Activated CD8-positive, alpha-beta memory T cell treated with anti-CD3 and anti-CD28 coated beads for 4 hours (primary cell): ENCODE measurements around the gene PAPSS2.
"Not testable (repeated sequence)": the region's sequence is repeated elsewhere in the genome, so short reads cannot be mapped to it uniquely, and the experiment has no call there.

ENCODE experiments used
- DNase-seq, 2 donors: peaks; one replicate each; pipeline ENCODE4 v3.0.0-alpha.2; 2020; ENCODE audit warnings: low read depth in 2 of 2

The PAPSS2 gene

DNA sequence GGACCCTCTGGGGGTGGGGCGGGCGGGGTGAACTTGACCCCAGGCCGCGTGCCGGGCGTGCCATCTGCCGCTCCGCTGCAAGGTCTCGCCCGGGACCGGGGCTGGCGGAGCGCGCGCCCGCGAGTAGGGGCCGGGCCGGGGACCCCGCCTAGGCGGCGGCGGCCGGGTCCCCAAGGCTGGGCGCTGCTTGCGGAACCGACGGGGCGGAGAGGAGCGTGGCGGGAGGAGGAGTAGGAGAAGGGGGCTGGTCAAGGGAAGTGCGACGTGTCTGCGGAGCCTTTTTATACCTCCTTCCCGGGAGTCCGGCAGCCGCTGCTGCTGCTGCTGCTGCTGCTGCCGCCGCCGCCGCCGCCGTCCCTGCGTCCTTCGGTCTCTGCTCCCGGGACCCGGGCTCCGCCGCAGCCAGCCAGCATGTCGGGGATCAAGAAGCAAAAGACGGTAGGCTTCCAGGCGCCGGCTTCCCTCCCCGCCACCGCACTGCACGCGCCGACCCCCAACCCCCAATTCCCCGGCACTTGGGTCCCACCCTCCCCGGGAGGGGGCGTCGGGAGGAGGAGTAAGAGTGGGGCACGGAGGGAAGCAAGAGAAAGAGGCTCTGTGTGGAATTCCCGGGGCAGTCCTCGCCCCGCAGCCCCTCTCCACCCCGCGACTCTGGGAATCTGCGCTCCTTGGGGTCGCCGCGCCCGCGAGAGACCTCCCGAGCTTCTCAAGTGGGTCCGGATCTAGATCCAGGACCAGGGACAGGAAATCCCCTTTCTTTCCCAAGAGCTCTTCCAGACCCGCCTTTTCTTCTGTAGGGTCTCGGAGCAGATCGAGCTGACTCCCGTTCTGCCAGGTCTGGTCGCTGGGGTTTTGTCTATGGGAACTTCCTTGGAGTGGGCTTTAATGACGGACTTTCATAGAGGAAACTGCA, at the start of gene PAPSS2:
PAPSS2 (plus strand) TSS at position 308 of the 913 bp plus-strand sequence; CDS start at position 412, 104 bp downstream.
- no peak for DNase-seq

GRCh38 chr10:87611341-87611740, 48.3 kb upstream of the PAPSS2 start:
- not testable (repeated sequence) for DNase-seq

- no peak for DNase-seq
Observed at GRCh38 chr10:87612115-87612514, 47.6 kb upstream of the PAPSS2 start.

DNA sequence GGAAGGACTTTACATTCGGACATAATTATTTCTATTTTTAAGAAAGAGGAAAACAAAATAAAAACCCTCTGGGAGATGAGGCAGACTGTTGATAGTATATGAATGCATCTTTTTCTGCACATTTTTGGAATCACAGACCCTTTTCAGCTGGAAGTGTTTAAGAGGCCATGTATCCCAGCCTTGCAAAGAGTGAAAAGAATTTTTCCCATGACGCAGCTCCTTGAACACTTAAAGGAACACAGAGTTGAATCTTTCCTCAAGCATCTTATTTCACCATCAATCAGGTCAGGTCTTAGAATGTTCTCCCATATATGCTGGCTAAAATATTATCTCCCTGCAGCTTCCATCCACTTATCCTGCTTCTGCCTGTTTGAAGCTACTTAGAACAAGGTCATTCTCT, 45.9 kb upstream of the PAPSS2 start:
- no peak for DNase-seq

- DNase-seq, result no peak
Observed at GRCh38 chr10:87615856-87616255, 43.8 kb upstream of the PAPSS2 start.

- DNase-seq, result no peak
Observed at GRCh38 chr10:87617503-87617902, 42.2 kb upstream of the PAPSS2 start.

DNA sequence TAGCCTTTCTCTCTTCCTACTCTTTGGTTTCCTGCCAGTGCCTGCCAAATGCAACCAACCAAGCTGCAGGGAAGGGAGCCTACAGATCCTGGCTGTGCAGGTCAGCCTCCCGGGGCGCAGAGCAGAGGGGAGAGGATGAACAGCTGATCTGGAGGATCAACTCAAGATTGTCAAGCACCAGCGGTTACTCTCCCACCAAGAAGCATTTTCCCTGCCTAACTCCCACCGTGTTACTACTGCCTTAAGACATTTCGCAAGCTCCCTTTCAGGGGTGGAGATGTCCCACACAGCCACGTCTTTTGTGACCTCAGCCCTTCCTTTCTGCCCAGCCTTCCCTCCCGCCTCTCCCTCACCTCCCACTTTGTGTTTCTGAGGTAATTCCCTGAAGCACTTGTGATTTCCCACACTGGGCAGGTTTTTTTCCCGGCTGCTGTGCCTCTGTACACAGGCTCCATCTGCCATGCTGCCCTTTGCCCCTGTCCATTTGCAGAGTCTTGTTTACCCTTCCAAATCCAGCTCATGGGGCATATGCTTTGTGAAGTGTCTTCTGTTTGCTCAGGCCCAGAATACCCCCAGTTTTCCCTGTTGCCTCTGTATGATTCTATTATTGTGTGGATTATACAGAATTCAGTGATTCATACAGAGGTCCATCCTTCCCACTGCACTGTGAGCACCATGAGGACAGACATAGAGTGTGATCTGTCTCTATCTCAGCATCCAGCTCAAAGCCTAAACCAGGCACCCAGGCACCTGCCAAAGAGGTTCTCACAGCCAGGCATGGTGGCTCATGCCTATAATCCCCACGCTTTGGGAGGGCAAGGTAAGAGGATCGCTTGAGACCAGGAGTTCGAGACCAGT, 40.9 kb upstream of the PAPSS2 start:
- no peak for DNase-seq

DNA sequence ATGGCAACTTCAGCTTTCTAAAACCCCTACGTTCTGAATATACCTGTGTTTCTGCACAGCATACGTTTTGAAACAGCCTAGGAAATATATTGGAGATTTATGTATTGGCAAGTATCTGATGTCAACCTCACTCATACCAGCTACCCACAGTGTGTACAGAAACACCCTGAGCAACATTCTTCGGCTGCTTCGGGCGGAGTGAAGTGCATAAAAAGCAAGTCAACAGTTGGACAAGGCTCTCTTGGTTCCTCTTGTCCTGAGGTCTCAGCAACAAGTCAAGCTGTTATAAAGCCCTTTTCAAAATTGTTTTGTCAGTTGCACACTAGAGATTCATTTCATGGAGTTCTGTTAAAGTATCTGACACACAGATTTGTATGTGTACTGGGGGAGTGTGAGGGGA, 40.0 kb upstream of the PAPSS2 start:
- no peak for DNase-seq

- DNase-seq, result not testable (repeated sequence)
Observed at GRCh38 chr10:87621440-87621839, 38.2 kb upstream of the PAPSS2 start.

GRCh38 chr10:87622314-87623004, 37.2 kb upstream of the PAPSS2 start:
- DNase-seq, result no peak

DNA sequence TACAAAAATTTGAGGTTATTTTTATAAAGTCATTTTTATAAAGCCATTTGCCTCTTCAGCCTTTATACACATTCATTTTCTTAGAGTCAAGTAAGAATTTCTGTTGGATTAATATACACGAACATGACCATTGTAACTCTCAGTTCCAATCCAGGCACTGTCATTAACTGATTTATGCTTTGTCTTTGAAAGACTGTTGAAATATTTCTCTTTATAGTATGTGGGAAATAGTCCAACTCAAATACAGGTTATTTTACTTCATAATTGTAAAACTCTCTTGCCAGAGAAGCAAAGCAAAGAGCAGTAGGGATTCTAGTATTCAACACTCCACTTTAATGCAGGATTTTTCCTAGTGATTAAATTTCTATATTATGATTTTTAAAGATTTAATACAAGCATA, 36.5 kb upstream of the PAPSS2 start:
- no peak for DNase-seq

DNA sequence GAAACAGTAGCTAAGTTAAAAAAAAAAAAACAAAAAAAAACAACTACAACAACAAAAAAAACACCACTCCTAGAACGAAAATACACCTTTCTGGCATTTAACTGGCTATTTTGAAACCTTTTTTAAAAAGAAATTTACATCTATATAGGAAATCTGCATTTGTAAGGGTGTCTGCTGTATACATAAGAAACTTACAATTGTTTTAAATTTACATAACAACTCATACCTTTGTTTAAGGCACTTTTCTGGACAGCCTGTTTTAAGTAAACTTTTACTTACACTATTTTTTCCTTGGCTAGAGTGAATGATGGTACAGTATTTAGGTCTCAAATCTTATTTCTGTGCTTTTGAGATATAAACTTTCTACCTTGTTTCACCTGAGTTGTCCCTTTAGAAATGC, 34.0 kb upstream of the PAPSS2 start:
- no peak for DNase-seq

DNA sequence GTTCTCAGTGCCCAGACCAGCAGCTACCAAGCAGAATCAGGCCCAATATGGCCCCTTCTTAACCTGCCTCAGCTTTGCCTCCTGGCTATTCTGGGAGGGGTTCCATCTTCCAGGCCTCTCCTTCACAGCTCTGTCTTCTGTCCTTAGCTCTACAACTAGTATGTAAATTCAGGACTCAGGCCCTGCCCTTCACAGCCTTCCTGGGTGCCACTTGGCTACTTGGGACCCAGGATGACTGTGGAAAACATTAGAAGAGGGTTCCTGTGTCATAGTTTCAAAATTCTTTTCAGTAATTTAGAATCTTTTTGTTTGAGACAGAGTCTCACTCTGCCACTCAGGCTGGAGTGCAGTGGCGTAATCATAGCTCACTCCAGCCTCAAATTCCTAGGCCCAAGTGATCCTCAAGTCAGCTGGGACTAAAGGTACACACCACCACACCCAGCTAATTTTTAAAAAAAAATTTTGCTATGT, 33.2 kb upstream of the PAPSS2 start:
- no peak for DNase-seq

DNA sequence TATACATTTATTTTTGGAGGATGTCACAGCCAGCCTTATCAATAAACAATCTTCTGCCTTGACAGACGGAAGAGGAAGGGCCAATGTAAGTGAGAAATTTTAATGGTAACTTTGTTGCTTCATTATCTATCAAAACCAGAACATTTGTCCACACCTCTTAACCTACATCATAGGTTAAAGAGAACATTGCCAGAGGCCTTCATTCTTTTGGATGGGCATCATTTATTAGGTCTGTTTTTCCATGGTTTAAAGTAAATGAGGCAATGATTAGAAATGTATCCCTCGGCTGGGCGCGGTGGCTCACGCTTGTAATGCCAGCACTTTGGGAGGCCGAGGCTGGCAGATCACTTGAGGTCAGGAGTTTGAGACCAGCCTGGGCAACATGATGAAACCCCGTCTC, 29.5 kb upstream of the PAPSS2 start:
- DNase-seq, result no peak

- no peak for DNase-seq
Observed at GRCh38 chr10:87632454-87632853, 27.2 kb upstream of the PAPSS2 start.

DNA sequence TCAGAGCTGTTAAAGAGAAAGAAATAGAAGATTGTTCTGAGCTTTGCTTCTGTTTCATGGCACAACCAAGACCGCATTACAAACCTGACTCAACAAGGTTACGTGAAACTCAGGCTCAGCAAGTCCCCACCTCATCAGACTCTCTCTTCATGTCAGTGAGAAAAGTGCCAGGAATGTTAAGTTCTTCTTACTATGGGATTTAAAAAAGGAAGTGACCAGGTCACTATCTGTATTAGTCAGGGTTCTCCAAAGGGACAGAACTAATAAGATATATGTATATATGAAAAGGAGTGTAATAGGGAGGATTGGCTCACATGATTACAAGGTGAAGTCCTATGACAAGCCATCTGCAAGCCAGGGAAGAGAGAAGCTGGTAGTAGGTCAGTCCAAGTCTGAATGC, 25.4 kb upstream of the PAPSS2 start:
- DNase-seq, result no peak

DNA sequence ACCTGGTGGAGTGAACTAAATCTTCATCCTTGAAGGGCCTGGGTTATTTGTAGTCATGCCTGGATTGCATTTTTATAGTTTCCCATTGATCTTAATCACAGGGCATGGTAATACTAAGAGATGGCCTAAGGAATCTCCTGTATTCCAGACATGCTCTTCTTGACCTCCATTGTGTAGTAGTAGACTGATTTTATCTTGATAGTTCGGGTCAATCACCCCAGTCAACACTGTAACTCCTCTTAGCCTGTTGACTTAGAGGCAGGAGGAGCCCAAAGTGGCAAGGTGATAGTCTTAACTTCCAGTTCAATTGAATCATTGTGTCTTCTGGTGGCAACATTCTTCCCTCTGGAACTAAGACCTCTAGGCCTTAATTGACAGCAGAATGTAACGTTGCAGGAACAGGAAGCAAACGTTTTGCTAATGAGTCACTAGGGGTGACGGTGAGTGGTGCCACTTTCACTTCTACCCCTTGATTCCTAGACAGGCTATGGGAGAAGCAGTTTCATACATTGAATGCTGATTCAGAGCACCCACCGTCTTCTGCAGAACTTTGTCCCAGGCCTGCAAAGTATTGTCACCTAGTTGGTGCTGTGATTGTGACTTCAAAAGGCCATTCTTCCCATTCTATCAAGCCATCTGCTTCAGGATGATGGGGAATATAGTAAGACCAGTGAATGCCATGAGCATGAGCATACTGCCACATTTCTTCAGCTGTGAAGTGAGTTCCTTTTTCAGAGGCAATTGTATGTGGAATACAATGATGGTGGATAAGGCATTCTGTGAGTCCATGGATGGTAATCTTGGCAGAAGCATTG, 24.0 kb upstream of the PAPSS2 start:
- DNase-seq, result no peak

- no peak for DNase-seq
Observed at GRCh38 chr10:87636313-87636915, 23.3 kb upstream of the PAPSS2 start.

- DNase-seq, result no peak
Observed at GRCh38 chr10:87639493-87639892, 20.2 kb upstream of the PAPSS2 start.

DNA sequence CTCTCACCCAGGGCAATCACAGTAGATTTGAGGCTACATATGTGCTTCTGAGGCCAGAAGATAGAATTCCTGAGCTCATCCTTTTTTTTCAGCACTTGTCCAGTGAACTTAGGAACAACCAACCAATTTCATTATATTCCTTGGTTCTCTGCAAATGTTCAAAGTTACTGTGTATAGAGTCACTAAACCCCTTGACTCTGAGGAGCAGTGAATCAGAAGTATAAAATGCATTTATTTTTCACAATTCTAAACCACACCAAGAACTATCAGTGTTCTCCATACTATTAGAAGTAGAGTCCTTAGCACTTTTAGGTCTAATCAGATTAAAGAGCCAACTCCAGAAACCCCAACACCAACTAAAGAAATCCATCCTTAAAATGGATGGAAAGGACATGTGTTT, 19.6 kb upstream of the PAPSS2 start:
- DNase-seq, result no peak

GRCh38 chr10:87642486-87642885, 17.2 kb upstream of the PAPSS2 start:
- DNase-seq, result no peak
